NCI-H2081 treated with DMSO at 0.1 percent for 48 hours (cell line): ENCODE measurements around the gene SS18.

Experiments used
- DNase-seq: peaks from one replicate; lab custom pipeline; 2025; lab: John Stamatoyannopoulos, UW

SS18 gene

DNA sequence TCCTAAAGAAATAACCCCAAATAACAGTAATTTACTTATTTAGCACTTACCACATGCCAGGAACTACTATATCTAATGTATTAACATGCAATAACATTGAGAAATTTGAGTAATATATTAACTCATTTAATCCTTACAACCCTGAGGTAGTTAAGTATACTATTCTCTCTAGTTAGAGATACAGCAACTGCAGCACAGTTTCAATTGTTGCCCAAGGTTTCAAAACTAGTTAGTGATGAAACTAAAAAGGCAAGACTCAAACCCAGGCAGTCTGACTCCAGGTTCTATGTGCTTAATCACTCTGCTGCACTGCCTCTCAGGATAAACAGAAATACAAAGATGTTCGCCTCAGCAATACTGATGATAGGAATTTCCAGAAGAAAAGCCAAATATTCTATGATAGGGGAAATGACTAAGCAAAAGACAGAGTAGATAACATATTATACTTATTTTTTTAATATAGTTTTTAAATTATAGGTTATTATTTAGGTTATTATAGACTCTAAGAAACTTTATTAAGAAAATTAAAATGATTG, 88.0 kb downstream of the SS18 start:
- DNase-seq, result no peak

DNA sequence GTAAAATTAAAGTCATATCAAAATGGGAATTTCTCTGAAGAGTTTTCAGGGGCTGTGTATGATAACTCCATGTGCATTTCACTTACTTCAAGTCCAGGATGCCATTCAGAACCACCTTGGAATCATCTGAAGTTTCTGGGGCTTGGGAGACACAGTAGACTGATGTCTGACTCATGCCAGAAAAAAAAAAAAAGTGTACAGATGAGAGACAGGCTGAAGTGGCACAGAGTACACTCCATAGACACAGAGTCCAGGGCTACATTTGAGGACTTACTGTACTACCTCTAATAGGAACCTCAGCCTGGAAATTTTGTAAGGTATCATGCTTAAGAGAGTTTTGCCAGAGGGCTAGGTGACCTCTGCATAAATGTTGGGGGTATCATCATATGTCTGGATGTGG, 92.0 kb downstream of the SS18 start:
- no peak for DNase-seq

DNA sequence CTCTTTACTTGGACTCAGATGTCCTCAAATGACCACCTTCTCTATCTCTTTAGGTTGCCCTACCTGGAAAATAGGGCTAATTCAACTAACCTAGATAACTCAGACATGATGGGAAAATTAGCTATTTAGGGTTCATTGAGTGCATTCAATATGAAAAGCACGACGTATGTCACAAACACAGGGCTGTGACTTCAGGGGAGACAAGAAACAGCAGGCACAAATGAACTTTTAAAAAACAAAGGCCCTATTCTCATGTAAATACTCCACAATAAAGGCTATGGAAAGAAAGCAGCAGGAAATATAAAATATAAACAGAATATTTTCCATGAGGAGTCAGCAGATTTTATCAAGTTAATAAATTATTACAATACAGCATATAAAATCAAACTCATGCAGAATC, 97.8 kb downstream of the SS18 start:
- DNase-seq, result no peak

DNA sequence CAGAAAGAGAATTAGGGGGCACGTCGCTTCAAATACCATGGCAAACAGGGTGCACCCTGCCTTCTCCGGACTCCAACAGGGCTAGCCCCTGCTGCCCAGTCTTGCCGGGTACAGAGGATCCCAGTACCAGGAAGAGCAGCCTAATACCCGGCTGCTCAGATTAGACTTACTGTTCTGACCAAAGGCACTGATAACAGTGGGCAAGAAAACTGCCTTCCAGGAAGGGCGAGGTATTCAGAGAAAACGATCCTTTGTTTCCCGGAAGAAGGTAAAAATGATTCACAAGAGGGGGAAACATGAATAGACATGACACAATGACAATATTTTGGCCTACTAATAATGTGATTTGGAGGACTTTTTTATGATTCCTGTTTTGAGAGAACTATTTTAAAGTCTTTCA, 99.9 kb downstream of the SS18 start:
- no peak for DNase-seq

DNA sequence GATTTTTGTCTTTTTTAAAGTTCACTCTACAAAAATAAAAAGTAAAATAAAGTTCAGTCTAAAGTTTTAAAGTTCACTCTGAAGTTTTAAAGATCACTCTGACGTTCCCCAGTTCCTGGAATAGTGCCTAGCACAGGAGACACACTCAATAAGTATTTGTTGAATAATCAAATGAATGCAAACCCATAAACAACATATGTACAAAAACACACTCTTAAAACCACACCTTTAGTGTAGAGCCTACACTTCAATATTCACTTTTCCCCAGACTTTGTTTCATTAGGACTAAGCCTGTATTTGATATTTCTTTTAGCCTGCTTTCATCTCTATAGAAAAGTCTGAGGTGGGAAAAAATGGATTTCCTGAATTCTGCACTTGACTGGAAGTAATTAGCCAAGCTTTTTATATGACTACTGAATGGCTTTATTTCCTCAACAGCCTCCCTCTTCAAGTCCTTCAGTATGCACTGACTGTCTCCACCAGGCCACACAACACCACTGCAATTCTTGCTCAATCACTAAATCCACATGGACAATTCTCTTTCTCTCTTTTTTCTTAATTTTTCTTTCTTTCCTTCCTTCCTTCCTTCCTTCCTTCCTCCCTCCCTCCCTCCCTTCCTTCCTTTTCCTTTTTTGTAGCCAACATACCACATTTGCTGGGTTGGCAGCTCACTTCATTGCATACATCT, 104.6 kb downstream of the SS18 start:
- DNase-seq, result no peak

DNA sequence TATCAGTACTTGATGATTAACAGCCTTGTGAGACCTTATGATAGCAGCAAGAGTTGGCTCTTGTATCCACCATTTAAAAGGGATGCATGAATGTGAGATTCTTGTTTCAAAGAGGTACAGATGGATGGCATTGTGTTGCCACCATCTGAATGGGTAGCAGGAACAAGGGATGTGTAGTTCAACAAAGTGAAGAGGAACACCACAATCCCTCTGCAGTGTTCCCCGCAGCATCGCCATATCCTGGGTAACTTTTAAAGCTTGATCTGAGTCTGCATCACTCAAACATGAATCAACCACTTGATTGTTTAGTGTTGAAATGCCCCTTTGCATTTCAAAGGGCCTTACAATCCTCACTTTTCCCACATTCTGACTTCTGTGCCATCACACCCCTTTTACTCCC, 106.7 kb downstream of the SS18 start:
- DNase-seq, result no peak

DNA sequence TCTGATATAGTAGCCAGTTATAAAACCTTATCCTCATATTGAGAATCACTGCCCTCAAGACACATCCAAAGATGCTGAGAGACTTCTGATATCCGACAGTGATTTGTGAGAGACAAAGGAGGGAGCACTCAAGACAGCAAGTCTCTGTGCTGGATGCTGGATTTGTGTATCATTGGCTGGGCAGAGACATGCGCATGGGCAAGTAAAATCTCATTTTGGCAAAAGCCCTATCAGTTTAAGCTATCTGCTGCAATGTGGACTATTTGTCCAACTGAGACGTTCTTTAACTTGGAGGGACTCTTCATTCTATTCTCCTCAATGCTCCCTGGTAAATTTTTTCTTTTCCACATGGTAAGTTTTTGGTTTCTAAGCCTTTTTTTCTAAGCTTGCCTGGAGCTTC, 107.5 kb downstream of the SS18 start:
- no peak for DNase-seq

DNA sequence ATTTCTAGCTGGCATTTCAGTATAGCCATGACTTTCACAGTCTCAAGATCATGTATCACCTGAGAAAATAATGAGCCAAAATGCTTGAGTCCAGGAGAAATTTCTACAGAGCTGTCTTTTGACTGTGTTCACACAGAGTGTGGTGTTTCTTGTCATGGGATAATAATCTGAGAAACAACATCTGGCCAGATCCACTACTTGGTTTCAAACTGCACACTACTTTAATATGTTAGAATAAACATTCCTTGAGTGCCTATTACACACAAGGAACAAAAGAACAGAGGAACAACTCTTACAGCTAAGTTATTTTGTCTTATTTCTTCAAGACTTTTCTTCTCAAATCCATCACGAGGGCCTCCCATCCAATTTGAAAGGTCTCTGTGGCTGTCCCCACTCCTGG, 108.3 kb downstream of the SS18 start:
- no peak for DNase-seq

DNA sequence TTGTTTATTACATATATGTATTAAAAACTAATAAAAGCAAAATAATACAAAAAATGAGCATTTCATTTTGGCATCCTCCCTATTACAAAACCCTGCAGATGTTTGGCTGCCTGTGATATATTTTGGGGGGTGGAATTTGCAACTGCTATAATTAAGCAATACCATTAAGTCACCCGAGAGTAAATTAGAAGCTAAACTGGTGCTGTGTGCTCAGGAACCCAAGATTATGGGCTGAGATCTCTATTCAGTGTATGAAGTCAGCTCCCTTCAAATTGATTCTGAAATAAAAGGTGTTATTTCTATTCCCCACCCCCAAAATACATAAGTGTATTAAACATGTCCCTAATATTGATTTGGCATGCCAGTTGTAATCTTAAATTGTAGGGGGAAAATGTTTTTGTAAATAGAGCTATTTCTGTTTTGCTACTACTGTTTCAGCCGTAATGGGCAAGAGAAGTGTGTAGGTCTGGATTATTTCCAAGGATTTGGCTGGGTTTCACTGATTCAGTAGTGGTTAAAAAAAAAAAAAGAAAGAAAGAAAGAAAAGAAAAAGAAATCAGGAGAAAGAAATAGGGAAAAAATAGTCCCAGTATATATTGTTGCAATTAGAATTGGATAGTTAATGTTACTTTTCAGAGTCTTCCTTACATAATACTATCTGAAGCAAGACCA, 110.9 kb downstream of the SS18 start:
- DNase-seq, result no peak

DNA sequence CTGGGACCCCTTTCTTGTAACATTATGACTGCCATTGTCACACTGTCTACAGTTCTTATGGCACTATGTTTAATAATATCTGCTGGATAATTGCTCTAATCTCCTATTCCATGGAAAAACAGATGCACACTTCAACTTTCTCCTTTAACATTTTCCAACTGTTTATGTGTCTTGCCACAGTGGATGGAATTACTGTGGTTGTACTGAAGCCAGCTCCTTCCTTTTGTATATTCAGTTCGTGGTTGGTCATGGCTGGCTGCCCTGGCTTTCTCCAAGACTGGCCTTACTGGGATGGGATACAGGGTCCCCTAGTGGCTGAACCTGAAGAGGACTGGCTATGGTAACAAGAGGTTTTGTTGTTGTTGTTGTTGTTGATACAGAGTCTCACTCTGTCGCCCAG, 113.9 kb downstream of the SS18 start:
- no peak for DNase-seq

DNA sequence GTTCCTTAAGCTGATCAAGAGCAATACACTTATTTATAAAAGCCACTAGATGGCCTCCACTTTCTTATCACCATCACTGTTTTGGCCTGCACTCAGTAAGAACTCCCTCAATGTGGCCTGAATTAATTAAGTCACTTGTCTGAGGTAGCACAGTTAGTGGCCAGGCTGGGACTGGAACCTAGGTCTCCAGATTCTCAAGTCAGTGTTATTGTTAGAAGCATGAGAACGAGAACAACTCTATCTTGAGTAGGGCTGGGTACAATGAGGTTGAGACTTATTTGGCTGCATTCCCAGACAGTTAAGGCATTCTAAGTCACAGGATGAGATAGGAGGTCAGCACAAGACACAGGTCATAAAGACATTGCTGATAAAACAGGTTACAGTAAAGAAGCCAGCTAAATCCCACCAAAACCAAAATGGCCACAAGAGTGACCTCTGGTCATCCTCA, 115.8 kb downstream of the SS18 start:
- DNase-seq, result no peak
